ENCODE results near the gene LONP1.
"Not testable (repeated sequence)": the region's sequence is repeated elsewhere in the genome, so short reads cannot be mapped to it uniquely, and the experiment has no call there.

LONP1 gene, protein sequence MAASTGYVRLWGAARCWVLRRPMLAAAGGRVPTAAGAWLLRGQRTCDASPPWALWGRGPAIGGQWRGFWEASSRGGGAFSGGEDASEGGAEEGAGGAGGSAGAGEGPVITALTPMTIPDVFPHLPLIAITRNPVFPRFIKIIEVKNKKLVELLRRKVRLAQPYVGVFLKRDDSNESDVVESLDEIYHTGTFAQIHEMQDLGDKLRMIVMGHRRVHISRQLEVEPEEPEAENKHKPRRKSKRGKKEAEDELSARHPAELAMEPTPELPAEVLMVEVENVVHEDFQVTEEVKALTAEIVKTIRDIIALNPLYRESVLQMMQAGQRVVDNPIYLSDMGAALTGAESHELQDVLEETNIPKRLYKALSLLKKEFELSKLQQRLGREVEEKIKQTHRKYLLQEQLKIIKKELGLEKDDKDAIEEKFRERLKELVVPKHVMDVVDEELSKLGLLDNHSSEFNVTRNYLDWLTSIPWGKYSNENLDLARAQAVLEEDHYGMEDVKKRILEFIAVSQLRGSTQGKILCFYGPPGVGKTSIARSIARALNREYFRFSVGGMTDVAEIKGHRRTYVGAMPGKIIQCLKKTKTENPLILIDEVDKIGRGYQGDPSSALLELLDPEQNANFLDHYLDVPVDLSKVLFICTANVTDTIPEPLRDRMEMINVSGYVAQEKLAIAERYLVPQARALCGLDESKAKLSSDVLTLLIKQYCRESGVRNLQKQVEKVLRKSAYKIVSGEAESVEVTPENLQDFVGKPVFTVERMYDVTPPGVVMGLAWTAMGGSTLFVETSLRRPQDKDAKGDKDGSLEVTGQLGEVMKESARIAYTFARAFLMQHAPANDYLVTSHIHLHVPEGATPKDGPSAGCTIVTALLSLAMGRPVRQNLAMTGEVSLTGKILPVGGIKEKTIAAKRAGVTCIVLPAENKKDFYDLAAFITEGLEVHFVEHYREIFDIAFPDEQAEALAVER

DNA sequence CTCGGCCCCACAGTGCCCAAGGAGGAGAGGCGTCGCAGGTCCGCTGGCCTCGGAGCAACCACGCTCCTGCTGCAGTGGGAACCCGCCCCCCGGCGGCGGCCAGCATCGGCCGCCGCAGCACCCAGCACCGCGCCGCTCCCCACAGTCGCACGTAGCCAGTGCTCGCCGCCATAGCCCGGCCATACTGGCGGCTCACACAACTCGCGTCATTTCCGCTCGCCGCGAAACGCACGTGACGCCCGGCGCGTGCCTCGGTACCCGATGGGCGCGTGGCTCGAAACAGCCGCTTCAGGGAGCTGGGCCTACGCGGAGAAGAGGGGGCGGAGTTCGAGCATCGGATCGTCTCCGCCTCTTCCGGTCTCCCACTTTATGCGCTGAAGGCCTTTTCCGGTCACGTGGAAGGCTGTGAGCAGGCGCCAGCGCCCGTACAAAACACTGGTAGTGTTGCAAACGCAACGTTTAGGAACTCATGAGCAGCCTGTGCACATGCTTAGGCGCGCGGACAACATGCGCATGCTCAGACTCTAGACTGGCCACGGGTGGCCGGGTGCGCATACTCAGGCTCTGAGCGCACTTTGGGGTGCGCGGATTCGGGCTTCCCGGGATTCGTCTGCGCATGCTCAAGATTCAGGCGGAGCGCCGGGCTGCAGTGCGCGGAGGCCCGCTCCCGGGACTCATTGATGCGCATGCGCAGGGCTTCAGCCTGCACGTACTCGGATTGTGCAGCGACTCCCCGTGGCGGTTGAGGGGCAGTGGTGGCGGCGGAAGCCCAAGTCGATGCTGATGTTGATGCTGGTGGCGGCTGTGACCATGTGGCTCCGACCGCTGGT is at the start of gene LONP1, which contains the start of gene CATSPERD:
TSS of gene LONP1 (minus strand) at position 186 of the 830 bp plus-strand sequence. CDS start at position 172, 14 bp downstream.
TSS of gene CATSPERD (plus strand) at position 677 of the 830 bp plus-strand sequence. CDS start at position 778, 101 bp downstream.
- Histone ChIP-seq H3K27me3 (ENCODE audit: control insufficient read depth in 2 of 2, insufficient read depth in 2 of 2, low read length in 2 of 2) (no peaks in the 10 kb centered on the region), H3K36me3 (ENCODE audit: control insufficient read depth in 2 of 2, insufficient read depth in 2 of 2, low read length in 2 of 2) (no peaks in the 10 kb centered on the region), H3K27ac (ENCODE audit: low read depth in 2 of 2, low read length in 2 of 2) (peak within 1 kb of the TSS; percentile 82 to 95), H3K4me1 (ENCODE audit: control insufficient read depth in 2 of 2, insufficient read depth in 2 of 2, low read length in 2 of 2) (peaks cover 13 to 17% of the 10 kb centered on the region in 2 donors), H3K9me3 (ENCODE audit: control insufficient read depth in 2 of 2, low read length in 2 of 2) (no peaks in the 10 kb centered on the region), H3K4me3 (ENCODE audit: low read length in 2 of 2) (peak within 1 kb of the TSS; percentile 71 to 98), H3K9ac (ENCODE audit: low read depth in 1 of 2, low read length in 2 of 2) (peak within 1 kb of the TSS; percentile 82 to 92)

DNA sequence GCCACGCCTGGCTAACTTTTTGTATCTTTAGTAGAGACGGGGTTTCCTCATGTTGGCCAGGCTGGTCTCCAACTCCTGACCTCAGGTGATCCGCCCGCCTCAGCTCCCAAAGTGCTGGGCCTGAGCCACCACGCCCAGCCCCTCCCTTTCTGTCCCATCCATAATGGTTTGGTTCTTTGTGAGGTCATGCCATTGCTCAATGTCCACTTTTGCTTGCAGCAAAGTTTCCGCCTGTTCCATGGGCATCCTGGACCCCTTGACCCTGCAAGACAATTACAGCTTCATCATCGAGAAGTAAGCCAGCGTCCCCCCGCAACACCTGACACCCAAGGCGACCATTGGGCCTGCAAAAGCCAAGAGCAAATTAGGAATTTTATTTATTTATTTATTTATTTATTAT is 48.0 kb upstream of the LONP1 start:
- no peak overlapping the region for H3K27ac ChIP-seq (ENCODE audit: low read depth in 2 of 2, low read length in 2 of 2)
- H3K36me3 ChIP-seq (ENCODE audit: control insufficient read depth in 2 of 2, insufficient read depth in 2 of 2, low read length in 2 of 2), result no peaks in the 10 kb centered on the region
- H3K9me3 ChIP-seq (ENCODE audit: control insufficient read depth in 2 of 2, low read length in 2 of 2), result no peaks in the 10 kb centered on the region
- H3K4me1 ChIP-seq (ENCODE audit: control insufficient read depth in 2 of 2, insufficient read depth in 2 of 2, low read length in 2 of 2), result no peaks in the 10 kb centered on the region
- H3K9ac ChIP-seq (ENCODE audit: low read depth in 1 of 2, low read length in 2 of 2), result no peak overlapping the region
- H3K4me3 ChIP-seq (ENCODE audit: low read length in 2 of 2), result no peak overlapping the region
- no peaks in the 10 kb centered on the region for H3K27me3 ChIP-seq (ENCODE audit: control insufficient read depth in 2 of 2, insufficient read depth in 2 of 2, low read length in 2 of 2)

DNA sequence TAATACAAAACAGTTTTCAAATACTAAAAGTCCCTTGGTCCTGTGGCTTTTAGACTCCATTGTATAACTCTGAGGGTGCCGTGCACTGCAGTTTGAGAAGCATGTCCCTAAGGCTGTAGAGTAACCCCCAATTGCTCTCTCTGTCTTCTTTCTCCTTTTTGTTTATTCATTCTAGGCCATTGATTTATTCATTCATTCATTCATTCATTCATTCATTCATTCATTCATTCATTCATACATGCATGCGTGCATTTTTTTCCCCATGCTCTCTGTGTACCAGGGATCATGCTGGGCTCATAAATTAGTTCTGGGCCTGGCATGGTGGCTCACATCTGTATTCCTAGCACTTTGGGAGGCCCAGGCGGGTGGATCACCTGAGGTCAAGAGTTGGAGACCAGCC is 45.3 kb upstream of the LONP1 start:
- Histone ChIP-seq H3K9me3 (ENCODE audit: control insufficient read depth in 2 of 2, low read length in 2 of 2) (no peaks in the 10 kb centered on the region), H3K27me3 (ENCODE audit: control insufficient read depth in 2 of 2, insufficient read depth in 2 of 2, low read length in 2 of 2) (no peaks in the 10 kb centered on the region), H3K9ac (ENCODE audit: low read depth in 1 of 2, low read length in 2 of 2) (no peak overlapping the region), H3K4me3 (ENCODE audit: low read length in 2 of 2) (no peak overlapping the region), H3K36me3 (ENCODE audit: control insufficient read depth in 2 of 2, insufficient read depth in 2 of 2, low read length in 2 of 2) (no peaks in the 10 kb centered on the region), H3K4me1 (ENCODE audit: control insufficient read depth in 2 of 2, insufficient read depth in 2 of 2, low read length in 2 of 2) (no peaks in the 10 kb centered on the region), H3K27ac (ENCODE audit: low read depth in 2 of 2, low read length in 2 of 2) (no peak overlapping the region)

DNA sequence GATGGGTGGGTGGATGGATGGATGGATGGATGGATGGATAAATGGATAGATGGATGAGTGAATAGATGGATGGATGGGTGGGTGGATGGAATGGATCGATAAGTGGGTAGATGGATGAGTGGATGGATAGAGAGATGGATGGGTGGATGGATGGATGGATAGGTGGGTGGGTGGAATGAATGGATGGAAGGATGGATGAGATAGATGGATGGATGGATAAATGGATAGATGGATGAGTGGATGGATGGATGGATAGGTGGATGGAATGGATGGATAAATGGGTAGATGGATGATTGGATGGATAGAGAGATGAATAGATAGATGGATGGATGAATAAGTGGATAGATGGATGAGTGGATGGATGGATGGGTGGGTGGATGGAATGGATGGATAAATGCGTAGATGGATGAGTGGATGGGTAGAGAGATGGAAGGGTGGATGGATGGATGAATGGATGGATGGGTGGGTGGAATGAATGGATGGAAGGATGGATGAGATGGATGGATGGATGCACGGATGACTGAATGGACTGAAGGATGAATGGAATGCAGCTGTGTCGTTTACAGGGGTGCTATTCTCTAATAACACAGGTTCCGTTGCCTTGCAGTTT is 42.8 kb upstream of the LONP1 start:
- no peaks in the 10 kb centered on the region for H3K9me3 ChIP-seq (ENCODE audit: control insufficient read depth in 2 of 2, low read length in 2 of 2)
- H3K27me3 ChIP-seq (ENCODE audit: control insufficient read depth in 2 of 2, insufficient read depth in 2 of 2, low read length in 2 of 2), result peaks cover 0 to 5% of the 10 kb centered on the region in 2 donors
- no peak overlapping the region for H3K4me3 ChIP-seq (ENCODE audit: low read length in 2 of 2)
- H3K36me3 ChIP-seq (ENCODE audit: control insufficient read depth in 2 of 2, insufficient read depth in 2 of 2, low read length in 2 of 2), result no peaks in the 10 kb centered on the region
- H3K27ac ChIP-seq (ENCODE audit: low read depth in 2 of 2, low read length in 2 of 2), result no peak overlapping the region
- H3K9ac ChIP-seq (ENCODE audit: low read depth in 1 of 2, low read length in 2 of 2), result no peak overlapping the region
- H3K4me1 ChIP-seq (ENCODE audit: control insufficient read depth in 2 of 2, insufficient read depth in 2 of 2, low read length in 2 of 2), result no peaks in the 10 kb centered on the region

DNA sequence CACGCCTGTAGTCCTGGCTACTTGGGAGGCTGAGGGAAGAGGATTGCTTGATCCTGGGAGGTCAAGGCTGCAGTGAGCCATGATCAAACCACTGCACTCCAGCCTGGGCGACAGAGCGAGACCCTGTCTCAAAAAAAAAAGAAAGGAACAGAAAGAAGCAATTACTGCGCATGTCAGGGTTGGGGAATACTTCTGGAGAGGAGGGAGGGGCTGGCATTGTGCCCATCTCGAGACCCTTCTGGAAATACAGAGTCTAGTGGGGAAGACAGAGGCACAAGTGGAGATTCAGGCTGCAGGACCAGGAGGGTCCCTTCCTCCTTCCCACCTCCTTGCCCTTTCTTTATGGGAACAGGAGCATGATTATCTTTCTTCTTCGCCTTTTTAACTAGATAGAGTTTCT is 33.8 kb upstream of the LONP1 start:
- no peak overlapping the region for H3K9ac ChIP-seq (ENCODE audit: low read depth in 1 of 2, low read length in 2 of 2)
- H3K27ac ChIP-seq (ENCODE audit: low read depth in 2 of 2, low read length in 2 of 2), result no peak overlapping the region
- no peaks in the 10 kb centered on the region for H3K9me3 ChIP-seq (ENCODE audit: control insufficient read depth in 2 of 2, low read length in 2 of 2)
- H3K36me3 ChIP-seq (ENCODE audit: control insufficient read depth in 2 of 2, insufficient read depth in 2 of 2, low read length in 2 of 2), result no peaks in the 10 kb centered on the region
- H3K4me3 ChIP-seq (ENCODE audit: low read length in 2 of 2), result no peak overlapping the region
- H3K4me1 ChIP-seq (ENCODE audit: control insufficient read depth in 2 of 2, insufficient read depth in 2 of 2, low read length in 2 of 2), result no peaks in the 10 kb centered on the region
- peaks cover 0 to 5% of the 10 kb centered on the region in 2 donors for H3K27me3 ChIP-seq (ENCODE audit: control insufficient read depth in 2 of 2, insufficient read depth in 2 of 2, low read length in 2 of 2)

DNA sequence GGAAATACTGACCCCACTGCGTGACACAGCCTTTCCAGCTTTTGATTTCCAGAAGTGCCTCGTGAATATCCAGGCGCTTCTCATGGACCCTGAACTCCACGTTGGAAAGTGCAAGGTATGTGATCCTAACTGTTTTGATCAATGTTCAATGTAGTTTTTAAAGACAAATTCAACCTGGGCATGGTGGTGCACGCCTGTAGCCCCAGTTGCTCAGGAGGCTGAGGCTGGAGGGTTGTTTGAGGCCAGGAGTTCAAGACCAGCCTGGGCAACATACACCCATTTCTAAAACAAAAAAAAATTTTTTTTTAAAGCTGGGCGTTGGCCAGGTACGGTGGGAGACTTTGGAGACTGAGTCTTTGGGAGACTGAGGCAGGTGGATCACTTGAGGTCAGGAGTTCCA is 31.8 kb upstream of the LONP1 start:
- Histone ChIP-seq H3K4me1 (ENCODE audit: control insufficient read depth in 2 of 2, insufficient read depth in 2 of 2, low read length in 2 of 2) (no peaks in the 10 kb centered on the region), H3K9me3 (ENCODE audit: control insufficient read depth in 2 of 2, low read length in 2 of 2) (no peaks in the 10 kb centered on the region), H3K4me3 (ENCODE audit: low read length in 2 of 2) (no peak overlapping the region), H3K36me3 (ENCODE audit: control insufficient read depth in 2 of 2, insufficient read depth in 2 of 2, low read length in 2 of 2) (no peaks in the 10 kb centered on the region), H3K27ac (ENCODE audit: low read depth in 2 of 2, low read length in 2 of 2) (no peak overlapping the region), H3K27me3 (ENCODE audit: control insufficient read depth in 2 of 2, insufficient read depth in 2 of 2, low read length in 2 of 2) (no peaks in the 10 kb centered on the region), H3K9ac (ENCODE audit: low read depth in 1 of 2, low read length in 2 of 2) (no peak overlapping the region)

DNA sequence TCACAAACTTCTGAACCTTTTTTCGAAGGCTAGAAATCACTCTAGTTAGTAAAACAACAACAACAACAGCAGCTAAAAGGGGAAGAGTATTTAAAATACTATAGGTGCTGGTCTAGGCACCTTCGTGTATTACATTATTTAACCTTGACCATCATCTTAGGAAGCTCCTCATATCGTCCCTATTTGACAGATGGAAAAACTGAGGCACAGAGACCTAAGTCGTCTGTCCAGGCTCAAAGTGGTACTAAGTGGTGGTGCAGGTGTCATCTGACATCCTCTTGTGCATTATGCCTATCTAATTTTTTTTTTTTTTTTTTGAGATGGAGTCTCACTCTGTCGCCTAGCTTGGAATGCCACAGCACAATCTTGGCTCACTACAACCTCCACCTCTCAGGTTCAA is 29.6 kb upstream of the LONP1 start:
- Histone ChIP-seq H3K36me3 (ENCODE audit: control insufficient read depth in 2 of 2, insufficient read depth in 2 of 2, low read length in 2 of 2) (no peaks in the 10 kb centered on the region), H3K27ac (ENCODE audit: low read depth in 2 of 2, low read length in 2 of 2) (no peak overlapping the region), H3K9ac (ENCODE audit: low read depth in 1 of 2, low read length in 2 of 2) (no peak overlapping the region), H3K4me3 (ENCODE audit: low read length in 2 of 2) (no peak overlapping the region), H3K27me3 (ENCODE audit: control insufficient read depth in 2 of 2, insufficient read depth in 2 of 2, low read length in 2 of 2) (no peaks in the 10 kb centered on the region), H3K9me3 (ENCODE audit: control insufficient read depth in 2 of 2, low read length in 2 of 2) (no peaks in the 10 kb centered on the region), H3K4me1 (ENCODE audit: control insufficient read depth in 2 of 2, insufficient read depth in 2 of 2, low read length in 2 of 2) (no peaks in the 10 kb centered on the region)

DNA sequence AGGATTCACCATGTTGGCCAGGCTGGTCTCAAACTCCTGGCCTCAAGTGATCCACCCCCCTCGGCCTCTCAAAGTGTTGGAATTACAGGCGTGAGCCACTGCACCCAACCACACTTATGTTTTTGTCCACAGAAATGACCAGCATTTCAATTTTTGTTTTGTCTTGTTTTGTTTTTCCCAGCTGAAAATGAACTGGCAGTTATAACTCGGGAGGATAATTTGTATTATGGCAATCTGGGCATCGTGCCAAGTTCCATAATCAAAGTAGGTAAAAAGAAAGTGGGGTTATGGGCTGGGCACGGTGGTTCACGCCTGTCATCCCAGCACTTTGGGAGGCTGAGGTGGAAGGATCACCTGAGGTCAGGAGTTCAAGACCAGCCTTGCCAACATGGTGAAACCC is 29.0 kb upstream of the LONP1 start:
- not testable (repeated sequence) for H3K9me3 ChIP-seq (ENCODE audit: control insufficient read depth in 2 of 2, low read length in 2 of 2); H3K4me3 ChIP-seq (ENCODE audit: low read length in 2 of 2); H3K27ac ChIP-seq (ENCODE audit: low read depth in 2 of 2, low read length in 2 of 2); H3K4me1 ChIP-seq (ENCODE audit: control insufficient read depth in 2 of 2, insufficient read depth in 2 of 2, low read length in 2 of 2); H3K9ac ChIP-seq (ENCODE audit: low read depth in 1 of 2, low read length in 2 of 2); H3K36me3 ChIP-seq (ENCODE audit: control insufficient read depth in 2 of 2, insufficient read depth in 2 of 2, low read length in 2 of 2); H3K27me3 ChIP-seq (ENCODE audit: control insufficient read depth in 2 of 2, insufficient read depth in 2 of 2, low read length in 2 of 2)

DNA sequence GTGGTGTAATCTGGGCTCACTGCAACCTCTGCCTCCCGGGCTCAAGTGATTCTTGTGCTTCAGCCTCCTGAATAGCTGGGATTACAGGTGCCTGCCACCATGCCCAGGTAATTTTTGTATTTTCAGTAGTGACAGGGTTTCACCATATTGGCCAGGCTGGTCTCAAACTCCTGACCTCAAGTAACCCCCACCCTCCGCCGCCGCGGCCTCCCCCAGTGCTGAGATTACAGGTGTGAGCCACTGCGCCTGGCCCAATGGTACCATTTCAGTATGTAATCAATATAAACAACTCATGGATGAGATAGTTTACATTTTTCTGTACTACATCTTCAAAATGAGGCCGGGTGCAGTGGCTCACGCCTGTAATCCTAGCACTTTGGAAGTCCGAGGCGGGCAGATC is 25.1 kb upstream of the LONP1 start:
- H3K27ac ChIP-seq (ENCODE audit: low read depth in 2 of 2, low read length in 2 of 2); H3K4me1 ChIP-seq (ENCODE audit: control insufficient read depth in 2 of 2, insufficient read depth in 2 of 2, low read length in 2 of 2); H3K9ac ChIP-seq (ENCODE audit: low read depth in 1 of 2, low read length in 2 of 2); H3K36me3 ChIP-seq (ENCODE audit: control insufficient read depth in 2 of 2, insufficient read depth in 2 of 2, low read length in 2 of 2); H3K4me3 ChIP-seq (ENCODE audit: low read length in 2 of 2); H3K27me3 ChIP-seq (ENCODE audit: control insufficient read depth in 2 of 2, insufficient read depth in 2 of 2, low read length in 2 of 2); H3K9me3 ChIP-seq (ENCODE audit: control insufficient read depth in 2 of 2, low read length in 2 of 2): not testable (repeated sequence)
